NCI-H774 (cell line): ENCODE results near the gene FYB2.

Experiments used
- DNase-seq: peaks from one replicate; lab custom pipeline; 2025; lab: John Stamatoyannopoulos, UW

The FYB2 gene

GRCh38 chr1:56713112-56713511, 106.1 kb downstream of the FYB2 start:
- DNase-seq, result no peak

DNA sequence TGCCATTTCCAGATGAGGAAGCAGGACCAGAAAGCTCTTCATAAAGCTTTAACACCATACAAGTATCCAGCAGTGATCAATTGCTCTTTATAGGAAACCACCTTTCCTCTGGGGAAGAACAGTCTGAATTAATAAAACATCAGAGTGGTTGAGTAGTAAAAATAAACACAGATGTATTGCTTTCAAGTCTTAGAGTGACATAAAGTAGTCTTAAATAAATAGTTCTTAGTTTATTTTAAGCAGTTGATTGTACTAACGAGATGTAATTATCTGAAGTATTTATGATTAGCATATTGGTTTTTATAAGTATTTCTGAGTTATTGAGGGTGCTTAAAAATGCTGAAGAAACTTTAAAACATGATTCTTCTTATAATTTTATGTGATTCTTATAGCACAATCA, 107.1 kb downstream of the FYB2 start:
- no peak for DNase-seq

GRCh38 chr1:56710646-56711045, 108.6 kb downstream of the FYB2 start:
- DNase-seq, result no peak

- no peak for DNase-seq
These were observed 109.2 kb downstream of the FYB2 start for GRCh38 chr1:56709995-56710394.

GRCh38 chr1:56709269-56709880, 109.8 kb downstream of the FYB2 start:
- DNase-seq, result peak; percentile 35

- no peak for DNase-seq
These were observed 111.8 kb downstream of the FYB2 start for GRCh38 chr1:56707379-56707778.

GRCh38 chr1:56703747-56704146, 115.5 kb downstream of the FYB2 start:
- no peak for DNase-seq

DNA sequence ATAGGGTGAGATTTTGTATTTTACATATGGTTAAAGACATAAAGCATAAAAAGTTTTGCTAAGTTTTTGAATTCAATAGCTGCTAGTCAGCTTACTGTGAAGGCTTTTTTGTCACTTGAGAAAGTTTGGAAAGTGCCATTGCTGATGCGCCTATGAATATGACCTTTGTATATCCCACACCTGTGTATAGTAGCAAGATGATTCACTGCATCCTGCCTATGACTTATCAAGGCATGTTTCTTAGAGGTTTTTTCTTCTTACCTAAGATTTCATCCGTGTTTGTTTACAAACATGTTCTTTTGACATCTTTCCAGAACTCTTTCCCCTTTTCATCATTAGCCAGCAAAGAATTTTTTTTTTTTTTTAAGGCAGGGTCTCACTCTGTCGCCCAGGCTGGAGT, 122.5 kb downstream of the FYB2 start:
- DNase-seq, result no peak

DNA sequence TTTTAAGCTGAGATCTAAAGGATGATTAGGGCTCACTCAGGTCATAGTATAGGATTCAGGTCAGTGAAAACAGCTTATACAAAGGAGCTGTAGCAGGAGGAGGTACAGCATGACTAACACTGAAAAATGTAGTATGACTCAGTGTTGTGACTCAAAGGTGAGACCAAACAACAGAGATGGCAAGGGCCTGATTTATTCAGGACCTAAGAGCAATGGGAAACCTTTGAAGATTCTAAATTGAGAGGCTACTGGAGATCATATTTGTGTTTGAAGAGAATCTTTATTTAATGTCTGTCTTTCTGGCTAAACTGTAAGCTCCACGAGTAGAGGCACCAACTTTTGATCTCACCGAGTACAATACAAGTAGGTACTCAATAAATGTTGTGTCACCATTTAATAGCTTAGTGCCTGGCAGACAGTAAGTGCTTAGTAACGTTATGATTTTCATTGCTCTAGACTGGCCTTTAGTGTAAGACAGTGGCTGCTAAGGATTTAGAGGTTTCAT, 130.6 kb downstream of the FYB2 start:
- peak; percentile 26 for DNase-seq

DNA sequence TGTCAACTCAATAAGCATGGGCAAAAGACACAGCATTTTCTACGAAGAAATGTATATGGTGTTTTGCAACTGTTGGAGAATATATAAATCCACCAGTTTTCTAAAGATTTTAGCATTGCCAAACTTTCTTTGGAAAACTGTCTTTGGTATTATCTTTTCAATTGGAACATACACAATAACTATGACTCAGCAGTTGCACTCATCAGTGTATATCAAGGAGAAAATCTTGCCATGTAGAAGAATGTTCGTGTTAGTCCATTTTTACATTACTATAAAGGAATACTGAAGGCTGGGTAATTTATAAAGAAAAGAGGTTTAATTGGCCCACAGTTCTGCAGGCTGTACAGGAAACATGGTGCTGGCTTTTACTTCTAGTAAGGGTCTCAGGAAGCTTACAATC, 133.0 kb downstream of the FYB2 start:
- no peak for DNase-seq

DNA sequence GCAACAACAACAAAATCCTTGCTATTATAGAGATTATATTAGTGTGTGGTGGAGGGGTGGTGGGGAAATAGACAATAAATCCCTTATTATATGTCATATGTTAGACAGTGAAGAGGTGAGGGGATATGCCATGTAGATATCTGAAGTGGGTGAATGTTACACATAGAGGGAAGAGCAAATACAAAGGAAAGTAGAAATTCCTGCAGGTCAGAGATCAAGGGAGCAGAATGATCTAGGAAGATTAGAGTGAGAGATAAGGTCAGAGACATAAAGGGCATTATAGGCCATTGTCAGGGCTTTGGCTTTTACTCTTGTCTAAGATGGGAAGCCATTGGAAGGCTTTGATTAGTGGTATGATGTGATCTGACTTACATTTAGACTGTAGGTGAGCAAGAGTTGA, 135.6 kb downstream of the FYB2 start:
- DNase-seq, result no peak

DNA sequence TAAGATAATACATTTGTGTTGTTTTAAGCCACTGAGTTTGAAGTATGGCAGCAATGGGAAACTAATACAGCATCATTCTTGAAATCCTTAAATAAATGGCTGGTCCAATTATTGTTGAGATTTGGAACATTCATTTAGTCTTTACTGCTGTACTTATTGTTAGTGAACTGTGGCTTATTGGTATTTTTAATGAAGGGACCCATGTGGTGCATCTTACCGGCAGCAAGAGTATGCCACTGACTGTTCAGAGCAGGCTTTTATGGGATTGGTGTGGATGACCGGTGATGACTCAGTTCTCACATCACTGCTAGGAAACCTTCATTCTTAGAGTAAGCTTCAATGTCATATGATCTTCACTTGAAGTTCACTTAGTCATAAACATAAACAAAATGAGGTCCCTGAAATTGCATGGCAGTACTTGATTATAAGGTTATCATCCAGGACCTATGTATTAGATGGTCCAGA, 142.6 kb downstream of the FYB2 start:
- DNase-seq, result no peak

DNA sequence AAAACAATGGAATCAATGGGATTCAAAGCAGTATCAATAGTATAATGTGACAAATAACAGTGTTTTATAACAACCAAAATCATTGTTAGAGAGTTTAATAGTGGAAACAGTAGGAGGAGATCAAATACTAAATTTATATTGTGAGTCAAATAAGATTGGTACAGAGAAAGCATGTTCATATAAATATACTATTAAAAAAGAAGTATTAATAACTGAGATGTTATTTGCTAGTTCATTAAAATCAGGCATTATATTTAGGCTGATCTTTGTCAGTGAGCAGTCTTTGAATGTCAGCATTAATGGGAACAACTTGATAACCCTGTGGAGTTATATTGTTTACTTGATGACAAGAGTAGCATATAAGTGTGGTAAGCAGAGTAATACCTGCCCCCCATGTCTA, 143.4 kb downstream of the FYB2 start:
- no peak for DNase-seq

GRCh38 chr1:56672579-56672978, 146.6 kb downstream of the FYB2 start:
- DNase-seq, result no peak

DNA sequence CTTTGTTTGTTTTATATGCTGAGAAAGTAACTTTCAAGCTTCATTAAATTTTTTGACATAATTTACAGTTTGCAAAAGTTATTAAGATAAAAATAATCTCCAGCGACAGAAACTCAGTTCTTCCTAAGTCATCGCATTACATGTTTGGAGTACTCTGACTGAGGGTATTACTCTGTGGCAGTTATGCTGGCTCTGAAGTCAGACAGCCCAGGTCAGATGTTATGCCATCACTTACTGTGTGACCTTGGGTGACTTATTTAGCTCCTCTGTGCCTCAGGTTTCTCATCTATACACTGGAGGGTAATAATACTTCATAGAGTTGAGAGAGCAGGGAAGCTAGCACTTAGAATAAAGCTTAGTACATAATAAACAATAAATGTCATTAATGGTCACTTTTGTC, 147.7 kb downstream of the FYB2 start:
- no peak for DNase-seq

DNA sequence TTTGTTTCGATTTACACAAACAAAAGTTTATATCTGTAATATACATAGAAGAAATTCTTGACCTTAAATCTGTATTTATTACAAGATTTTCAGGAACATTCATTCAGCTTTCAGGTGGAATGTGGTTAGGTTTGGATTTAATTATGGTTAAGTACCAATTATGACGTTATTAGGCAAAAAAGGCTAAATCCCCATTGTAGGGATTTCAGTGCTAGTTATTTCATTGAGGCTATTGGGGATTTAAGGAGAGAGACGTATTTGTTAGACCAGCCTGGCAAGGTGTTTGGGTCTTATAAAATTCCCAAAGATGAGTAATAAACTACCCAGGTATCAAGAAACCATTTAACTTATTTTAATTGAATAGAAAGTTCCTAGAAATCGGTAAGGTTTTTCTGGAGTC, 148.1 kb downstream of the FYB2 start:
- DNase-seq, result no peak

- no peak for DNase-seq
These were observed 148.9 kb downstream of the FYB2 start for GRCh38 chr1:56670350-56670749.
